GM12878 (cell line): Measurements from ENCODE around the gene PHAF1. TPM values are rescaled to one million over a fixed set of nuclear protein-coding genes. Genes with fewer than 3 reads are reported as not detected.

Experiments used
- ATAC-seq: fragments of 200-7000 bp; cut with Tn5 transposase; 3 replicates; pipeline ENCODE4 v1.9.1; 2020; ENCODE audit warnings: mild to moderate bottlenecking, moderate library complexity
- BruUV-seq: library from RNA; stranded (reverse); fragments of 400-500 nt; replicated peaks from 2 replicates; lab custom pipeline; 2021; lab: Mats Ljungman, UMichigan
- CTCF ChIA-PET: fragments of 300-600 bp; sonication (Branson Sonifier 250); formaldehyde crosslinking; extraction: SDS; loops from one replicate; lab custom pipeline; 2021; ENCODE audit warnings: inconsistent platforms; lab: Yijun Ruan, JAX
- POLR2A ChIA-PET: fragments of 350-600 bp; formaldehyde crosslinking; extraction: SDS; loops from one replicate; lab custom pipeline; 2021; ENCODE audit warnings: inconsistent platforms; lab: Charles Lee
- RAD21 ChIA-PET: fragments of 300-600 bp; sonication (Branson Sonifier 250); formaldehyde crosslinking; loops from one replicate; lab custom pipeline; 2023; ENCODE audit warnings: antibody characterized with exemption; ENCODE audit not compliant: unreplicated experiment; lab: Charles Lee
- SMC1A ChIA-PET: fragments of 300-600 bp; sonication (Branson Sonifier 250); formaldehyde crosslinking; loops from one replicate; lab custom pipeline; 2023; ENCODE audit not compliant: unreplicated experiment, uncharacterized antibody; lab: Charles Lee
- DNase-seq: peaks from one replicate; pipeline ENCODE4 v3.0.0-alpha.2; 2011; ENCODE audit warnings: low read depth, low spot score
- FAIRE-seq: peaks from 3 replicates; lab custom pipeline; 2011; peaks lifted over from hg19 to GRCh38; lab: Jason Lieb, UNC
- H2AFZ ChIP-seq: 2 replicates; pipeline ENCODE4 v1.6.0; 2011; ENCODE audit warnings: low read depth, low read length, control low read depth; ENCODE audit not compliant: control insufficient read depth
- H3K27ac ChIP-seq: 2 replicates; pipeline ENCODE4 v1.5.1; 2011; ENCODE audit warnings: control low read depth; ENCODE audit not compliant: control insufficient read depth, insufficient read depth
- H3K27me3 ChIP-seq, 2 experiments: replicated peaks in 1 of 2; 2 replicates each; pipeline versions ENCODE4 v1.6.0 to v1.6.1; 2011; ENCODE audit warnings: low read length in 1 of 2; ENCODE audit not compliant: control insufficient read depth in 2 of 2, insufficient read depth in 2 of 2
- H3K36me3 ChIP-seq, 2 experiments: 2 replicates each; pipeline ENCODE4 v1.5.1; 2011; ENCODE audit warnings: low read length in 1 of 2; ENCODE audit not compliant: control insufficient read depth in 2 of 2, insufficient read depth in 2 of 2
- H3K4me1 ChIP-seq: 2 replicates; pipeline ENCODE4 v1.6.1; 2011; ENCODE audit warnings: mild to moderate bottlenecking, low read length, moderate library complexity, mixed read lengths; ENCODE audit not compliant: control insufficient read depth, insufficient read depth
- H3K4me2 ChIP-seq: 2 replicates; pipeline ENCODE4 v1.6.0; 2011; ENCODE audit warnings: control low read depth; ENCODE audit not compliant: control insufficient read depth, insufficient read depth
- H3K4me3 ChIP-seq: fragments of 200-600 bp; sonication (generic); 2 replicates; pipeline ENCODE4 v1.5.1; 2016
- H3K79me2 ChIP-seq: 2 replicates; pipeline ENCODE4 v1.6.0; 2011; ENCODE audit warnings: low read length; ENCODE audit not compliant: control insufficient read depth, insufficient read depth
- H3K9ac ChIP-seq: 2 replicates; pipeline ENCODE4 v1.8.0; 2011; ENCODE audit warnings: low read length, control low read depth, mixed read lengths; ENCODE audit not compliant: control insufficient read depth, insufficient read depth
- H3K9me3 ChIP-seq: replicated peaks from 3 replicates; pipeline ENCODE4 v1.5.1; 2011; ENCODE audit warnings: mild to moderate bottlenecking, low read length; ENCODE audit not compliant: control insufficient read depth, insufficient read depth
- H4K20me1 ChIP-seq: 2 replicates; pipeline ENCODE4 v1.6.0; 2011; ENCODE audit not compliant: control insufficient read depth, insufficient read depth
- CBX3 ChIP-seq: fragments of 200-600 bp; sonication (generic); IDR thresholded peaks from 2 replicates; pipeline ENCODE4 v1.6.1; 2016; ENCODE audit warnings: low read depth, borderline replicate concordance
- CUX1 ChIP-seq: IDR thresholded peaks from 2 replicates; pipeline ENCODE4 v1.6.1; 2012; ENCODE audit warnings: improper control_type of control experiment, low read depth, low read length; ENCODE audit not compliant: insufficient replicate concordance
- MYB ChIP-seq: fragments of 150-350 bp; IDR thresholded peaks from 2 replicates; pipeline ENCODE4 v1.6.1; 2014; ENCODE audit warnings: mild to moderate bottlenecking, low read depth, low read length, borderline replicate concordance
- RUNX3 ChIP-seq: IDR thresholded peaks from 2 replicates; pipeline ENCODE4 v1.6.1; 2012; ENCODE audit warnings: low read length, inconsistent platforms
- SMARCA5 ChIP-seq: fragments of 450-650 bp; IDR thresholded peaks from 2 replicates; pipeline ENCODE4 v1.6.1; 2017; ENCODE audit warnings: mild to moderate bottlenecking
- ZBED1 ChIP-seq: IDR thresholded peaks from 2 replicates; pipeline ENCODE4 v1.6.1; 2016; ENCODE audit warnings: borderline replicate concordance
- WGBS: methylation state at CpG from one replicate; pipeline ENCODE4 v1.1.6; 2016; ENCODE audit warnings: low lambda C conversion rate; ENCODE audit not compliant: insufficient replicate concordance, insufficient coverage; ENCODE audit errors: missing lambda C conversion rate; 5-methylcytosine and 5-hydroxymethylcytosine counted together
- in situ Hi-C: fragments of 300-500 bp; cut with MboI; formaldehyde crosslinking; loops from 9 replicates; pipeline ENCODE4 v1.14.3; 2018; ENCODE audit warnings: mixed read lengths
- intact Hi-C: fragments of 100-400 bp; cut with micrococcal nuclease; formaldehyde crosslinking; loops from one replicate; pipeline ENCODE4 v1.14.2; 2022; ENCODE audit not compliant: unreplicated experiment
- polyA plus RNA-seq, 11 experiments: library from polyadenylated mRNA; depleted of rRNA in 4 of 11; unstranded in 6 of 11; stranded (reverse) in 5 of 11; fragments of >200 nt; fragmentation: Nextera tagmentation in 4 of 11; fragmentation: Illumina TruSeq in 1 of 11; extraction: Ambion mirVana in 4 of 11; extraction: Trizol in 1 of 11; gene quantifications; 1 replicate in 1 of 11; 2 replicates in 10 of 11; pipeline versions ENCODE4 v1.2.1 to v1.2.3, GENCODE V29; 2011 to 2016; ENCODE audit warnings: inconsistent platforms in 2 of 11, missing spikeins in 2 of 11, low read depth in 1 of 11
- total RNA-seq, 4 experiments: library from RNA; depleted of rRNA in 3 of 4; stranded (reverse); fragments of >200 nt in 3 of 4; fragmentation: Illumina TruSeq in 1 of 4; extraction: Trizol in 1 of 4; gene quantifications; 2 replicates each; pipeline versions ENCODE4 v1.2.1 to v1.2.3, GENCODE V29; 2013 to 2021

The PHAF1 gene
- total and polyA plus RNA-seq, 10 of the 15 experiments (the other 5 are each of a cell fraction or from before 2014, with no cell fraction given) = 4.5 to 20.9 (median 14.9) TPM

GRCh38 chr16:67157106-67157748 is 47.5 kb downstream of the PHAF1 start:
- ATAC-seq = no peak
- Histone ChIP-seq H3K36me3 (no peaks in the 10 kb centered on the region), H3K9me3 (no peaks in the 10 kb centered on the region), H3K27ac (no peak overlapping the region), H4K20me1 (peaks cover 10% of the 10 kb centered on the region; the same call in 1 of the 2 replicates), H3K4me2 (no peak overlapping the region), H3K4me1 (peaks cover 30% of the 10 kb centered on the region), H3K9ac (no peak overlapping the region), H3K27me3 (no peaks in the 10 kb centered on the region), H3K4me3 (no peak overlapping the region), H2AFZ (no peak overlapping the region), H3K79me2 (peaks cover 11% of the 10 kb centered on the region)
- FAIRE-seq = no peak
- WGBS = 94% methylated on average over 7 of the region's 7 CpGs
- POLR2A ChIA-PET = interaction anchor here (0.5 to 8.2 kb wide), 5 partner anchors 16 to 140 kb away, joined by 4 to 137 read pairs (median 12); partner anchors contain the start of genes FHOD1 and NOL3
- no TSS peak for BruUV-seq
- in situ Hi-C loops = loop anchor here (10.0 kb wide), 1 partner anchor 182 kb away; no protein-coding TSS in a partner anchor
- CTCF ChIA-PET = interaction anchor here (0.6 to 10.0 kb wide), 17 partner anchors 9 to 259 kb away, joined by 3 to 98 read pairs (median 7); partner anchors contain the start of genes CES3, NOL3 and ZDHHC1
- DNase-seq = no peak
- SMC1A ChIA-PET = interaction anchor here (0.6 to 5.2 kb wide), 17 partner anchors 13 to 306 kb away, joined by 3 to 48 read pairs (median 4); partner anchors contain the start of genes NOL3 and PDP2
- intact Hi-C loops = loop anchor here (5.0 kb wide), 2 partner anchors 55 to 505 kb away; partner anchors contain the start of genes ACD and PARD6A
- RAD21 ChIA-PET = interaction anchor here (0.8 to 5.2 kb wide), 5 partner anchors 12 to 143 kb away, joined by 3 to 48 read pairs (median 4); partner anchors contain the start of gene NOL3
- TF ChIP-seq CUX1 (no peak), RUNX3 (no peak), SMARCA5 (no peak), CBX3 (no peak), ZBED1 (no peak), MYB (no peak)
